OCI-M2 (cell line): ENCODE data around the gene ALPI.

Source experiments
- DNase-seq: peaks from one replicate; lab custom pipeline; 2025; ENCODE audit not compliant: unreplicated experiment; lab: John Stamatoyannopoulos, UW

Gene ALPI

DNA sequence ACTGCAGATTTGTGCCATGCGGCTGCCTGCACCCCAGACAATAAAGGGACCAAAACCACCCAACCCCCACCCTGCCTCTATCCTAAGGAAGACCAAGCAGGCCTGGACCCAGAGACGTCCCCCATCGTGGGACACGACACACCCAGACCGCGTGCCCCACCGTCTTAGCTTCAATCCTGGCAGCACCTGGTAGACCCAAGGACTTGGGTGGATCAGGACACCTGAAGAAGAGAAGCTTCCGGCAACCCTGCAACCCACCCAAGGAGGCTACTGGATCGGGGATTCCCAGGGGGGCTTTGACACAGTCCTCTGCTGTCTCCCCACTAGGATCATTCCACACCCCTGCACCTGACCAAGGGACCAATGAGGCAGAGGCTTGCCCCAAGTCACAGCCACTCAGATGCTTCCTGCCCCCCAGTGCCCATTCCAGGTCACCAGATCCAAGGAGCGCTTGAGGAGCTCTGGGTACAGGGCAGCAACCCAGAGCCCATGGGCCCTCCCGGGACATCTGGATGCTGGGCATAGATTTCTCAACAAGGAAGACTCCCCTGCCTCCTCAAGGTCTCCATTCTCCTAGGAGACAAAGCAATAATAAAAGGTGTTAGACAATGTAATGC lies 3.6 kb downstream of the ALPI start:
- DNase-seq: no peak

DNA sequence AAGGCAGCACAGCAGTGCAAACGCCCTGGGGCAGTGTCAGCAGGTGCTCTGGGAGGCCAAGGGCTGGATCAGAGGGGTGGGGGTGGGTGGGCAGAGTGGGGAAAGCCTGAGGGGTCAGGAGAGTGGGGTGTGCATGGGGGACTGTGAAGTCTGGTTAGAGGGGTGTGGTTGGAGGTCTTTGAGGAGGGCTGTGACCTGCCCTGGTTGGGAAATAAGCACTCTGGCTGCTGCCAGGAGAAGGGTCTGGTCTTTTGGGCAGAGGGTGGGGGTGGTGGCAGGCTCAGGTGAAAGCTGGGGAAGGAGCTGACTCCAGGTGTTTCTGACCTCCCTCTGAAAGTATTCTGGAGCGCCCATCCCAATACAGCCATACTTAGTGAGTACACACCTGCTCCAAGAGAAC lies 4.2 kb downstream of the ALPI start:
- no peak for DNase-seq

DNA sequence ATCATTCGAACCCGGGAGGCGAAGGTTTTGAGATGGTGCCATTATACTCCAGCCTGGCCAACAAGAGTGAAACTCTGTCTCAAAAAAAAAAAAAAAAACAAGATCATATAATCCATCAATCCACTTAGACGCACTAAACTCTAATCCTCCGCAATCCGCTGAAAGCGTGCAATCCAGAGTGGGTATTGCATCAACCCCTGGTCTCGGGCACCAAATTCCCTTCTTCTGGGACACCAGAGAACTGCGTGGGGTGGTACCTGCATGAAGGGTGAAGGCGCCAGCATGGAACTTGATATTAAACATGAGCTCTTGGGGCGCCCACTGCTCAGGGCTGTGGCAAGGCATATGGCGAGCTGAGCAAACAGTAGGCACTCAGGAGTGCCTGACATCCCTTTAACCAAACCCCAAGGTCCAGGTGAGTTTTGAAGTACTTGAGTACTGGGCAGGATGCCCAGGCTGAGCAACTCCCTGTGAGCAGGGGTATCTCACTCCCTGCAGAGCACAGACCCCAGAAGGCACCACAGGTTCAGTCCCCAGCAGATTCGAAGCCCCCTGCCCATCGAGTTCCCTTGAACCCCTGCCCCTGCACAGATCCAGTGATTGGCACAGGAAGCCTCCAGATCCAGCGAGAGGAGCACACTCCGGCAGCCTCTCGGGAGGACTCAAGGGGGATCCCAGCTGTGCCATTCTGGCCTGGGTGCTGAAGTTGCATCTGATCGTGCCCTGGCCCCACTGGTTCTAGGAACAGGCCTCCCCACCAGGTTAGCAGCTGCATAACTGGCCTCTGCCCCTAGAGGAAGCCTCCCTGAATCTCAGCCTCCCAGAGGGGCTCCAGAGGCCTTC lies 8.0 kb downstream of the ALPI start:
- no peak for DNase-seq

DNA sequence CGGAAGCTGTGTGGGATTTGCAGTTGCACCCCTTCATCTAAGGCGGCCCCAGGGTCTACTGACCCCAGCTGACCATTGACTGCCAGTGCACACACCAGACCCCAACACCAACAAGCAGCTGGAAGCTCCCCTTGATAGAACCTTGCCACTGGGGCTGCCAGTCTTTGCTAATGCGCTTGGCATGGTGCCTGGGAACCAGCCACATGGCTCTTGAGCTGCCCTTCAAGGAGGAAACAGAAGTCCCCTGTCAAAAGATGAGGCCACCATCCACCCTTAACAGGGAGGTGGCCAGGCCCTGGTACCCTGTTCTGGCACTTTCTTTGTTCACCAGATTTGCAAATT lies 8.6 kb downstream of the ALPI start:
- no peak for DNase-seq

DNA sequence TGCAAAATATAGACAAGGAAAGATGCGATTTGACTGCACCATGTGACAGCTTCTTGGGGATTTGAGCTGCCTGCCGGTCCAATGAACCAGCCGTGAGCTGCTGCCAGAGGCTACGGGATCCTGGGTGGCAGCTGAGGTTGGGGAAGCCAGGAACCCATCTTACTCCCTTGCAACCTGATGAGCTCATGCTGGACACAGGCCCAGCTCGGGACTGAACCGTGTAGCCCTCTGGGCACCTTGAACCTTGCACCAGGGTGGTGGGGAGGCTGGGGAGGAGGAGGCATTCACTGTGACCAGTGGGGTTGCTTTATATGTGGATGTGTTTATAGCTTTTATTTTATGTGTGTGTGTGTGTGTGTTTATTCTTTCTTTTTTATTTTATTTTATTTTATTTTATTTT lies 9.1 kb downstream of the ALPI start:
- DNase-seq: no peak

DNA sequence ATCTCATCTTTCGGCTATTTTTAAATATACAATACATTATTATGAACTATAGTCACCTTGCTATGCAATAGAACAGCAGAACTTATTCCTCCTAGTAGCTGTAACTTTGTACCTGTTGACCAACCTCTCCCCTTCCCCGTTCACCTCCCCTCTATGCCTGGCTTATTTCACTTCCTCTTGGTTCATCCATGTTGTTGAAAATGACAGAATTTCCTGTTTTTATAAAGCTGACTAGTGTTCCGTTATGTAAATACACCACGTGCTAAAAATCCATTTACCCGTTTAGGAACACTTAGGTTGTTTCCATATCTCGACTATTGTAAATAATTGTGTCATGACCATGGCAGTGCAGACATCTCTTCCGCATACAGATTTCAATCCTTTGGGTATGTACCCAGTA lies 10.3 kb downstream of the ALPI start:
- no peak for DNase-seq

DNA sequence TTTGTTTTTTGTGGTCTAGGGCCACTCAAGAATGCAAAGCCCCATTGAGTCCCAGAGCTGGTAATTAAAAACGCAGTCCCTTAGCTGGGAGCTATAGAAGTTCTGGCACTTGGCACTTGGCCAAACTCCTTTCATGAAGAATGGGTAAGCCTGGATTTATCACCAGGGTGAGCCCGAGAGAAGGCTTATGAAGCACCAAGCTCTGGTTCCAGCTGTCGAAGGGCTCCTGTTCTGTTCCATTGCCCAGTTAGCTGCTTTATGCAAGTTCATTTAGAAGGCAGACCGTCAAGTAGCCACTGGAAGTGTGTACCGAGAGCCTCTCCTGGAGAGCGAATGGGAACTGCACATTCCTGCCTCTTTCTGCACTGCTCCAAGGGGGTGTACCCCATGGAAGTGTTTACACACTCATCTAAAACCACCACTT lies 17.5 kb downstream of the ALPI start:
- no peak for DNase-seq

DNA sequence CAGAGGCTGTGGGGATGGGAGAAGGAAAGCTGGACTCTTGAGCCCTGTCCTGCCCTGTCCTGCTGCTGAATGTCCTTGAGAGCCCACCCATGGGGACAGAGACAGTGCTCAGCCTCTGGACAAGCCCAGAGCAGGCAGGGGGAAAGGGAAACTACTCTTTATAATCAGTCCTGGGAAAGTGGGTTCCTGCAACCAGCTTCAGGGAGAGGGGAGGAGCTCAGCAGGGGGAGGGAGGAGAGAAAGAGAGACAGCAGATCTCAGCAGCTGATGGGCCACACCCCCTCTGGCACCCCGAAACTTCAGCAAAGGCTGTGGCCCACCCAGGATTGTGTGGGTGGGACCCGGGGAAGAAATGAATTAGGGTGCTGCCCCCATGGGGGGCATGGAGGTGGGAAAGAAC lies 20.1 kb downstream of the ALPI start:
- DNase-seq: no peak

DNA sequence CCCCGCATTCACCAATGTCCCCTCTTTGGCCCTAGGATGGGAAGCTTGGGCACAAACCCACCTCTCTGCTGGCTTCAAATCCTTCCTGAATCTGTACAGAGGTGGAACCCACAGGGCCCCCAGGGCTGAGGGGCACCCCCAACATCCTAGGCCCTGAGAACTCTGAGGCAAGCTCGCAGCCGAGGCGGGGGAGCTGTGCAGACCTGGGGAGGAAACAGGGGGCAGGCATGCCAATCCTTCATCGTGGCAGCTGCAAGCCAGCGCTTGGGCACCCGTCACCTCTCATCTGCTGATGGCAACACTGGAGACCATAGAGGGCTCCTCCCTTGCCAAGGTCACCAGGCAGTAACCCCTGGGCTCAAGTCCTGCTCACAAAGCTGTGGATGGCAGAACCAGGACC lies 20.8 kb downstream of the ALPI start:
- no peak for DNase-seq

DNA sequence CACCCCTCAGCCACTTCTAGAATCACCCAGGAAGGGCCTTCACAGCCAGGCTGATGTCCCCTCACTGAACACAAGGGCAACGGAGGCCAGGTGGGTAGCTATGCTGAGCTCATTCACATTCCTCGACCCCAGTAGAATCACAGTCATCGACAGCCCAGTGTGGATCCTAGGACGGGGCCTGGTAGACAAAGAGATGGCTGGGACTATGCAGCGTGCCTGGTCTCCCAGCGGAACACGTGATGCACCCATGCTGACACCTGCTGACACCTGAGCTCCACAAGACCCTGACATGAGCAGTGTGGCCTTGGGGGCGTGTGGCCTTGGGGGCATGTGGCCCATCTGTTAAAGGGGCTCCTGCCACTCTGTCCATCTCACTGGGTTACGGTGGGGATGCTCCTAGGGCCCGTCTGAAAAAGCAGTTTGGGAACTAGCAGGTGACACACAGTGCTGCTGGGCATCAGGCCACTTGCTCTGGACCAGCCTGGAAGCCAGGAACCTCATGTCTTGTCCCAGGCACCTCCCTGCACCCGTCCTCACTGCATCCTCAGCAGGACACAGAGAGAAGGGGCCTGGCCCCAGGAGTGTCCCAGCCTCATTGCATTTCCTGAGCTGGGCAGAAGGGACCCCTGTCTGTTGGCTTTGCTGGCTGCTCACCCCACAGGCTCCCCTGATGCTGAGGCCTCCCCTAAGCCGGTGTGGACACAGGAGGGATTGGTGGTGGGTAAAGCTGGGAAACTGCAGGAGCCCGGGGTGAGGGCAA lies 22.0 kb downstream of the ALPI start:
- DNase-seq: no peak

DNA sequence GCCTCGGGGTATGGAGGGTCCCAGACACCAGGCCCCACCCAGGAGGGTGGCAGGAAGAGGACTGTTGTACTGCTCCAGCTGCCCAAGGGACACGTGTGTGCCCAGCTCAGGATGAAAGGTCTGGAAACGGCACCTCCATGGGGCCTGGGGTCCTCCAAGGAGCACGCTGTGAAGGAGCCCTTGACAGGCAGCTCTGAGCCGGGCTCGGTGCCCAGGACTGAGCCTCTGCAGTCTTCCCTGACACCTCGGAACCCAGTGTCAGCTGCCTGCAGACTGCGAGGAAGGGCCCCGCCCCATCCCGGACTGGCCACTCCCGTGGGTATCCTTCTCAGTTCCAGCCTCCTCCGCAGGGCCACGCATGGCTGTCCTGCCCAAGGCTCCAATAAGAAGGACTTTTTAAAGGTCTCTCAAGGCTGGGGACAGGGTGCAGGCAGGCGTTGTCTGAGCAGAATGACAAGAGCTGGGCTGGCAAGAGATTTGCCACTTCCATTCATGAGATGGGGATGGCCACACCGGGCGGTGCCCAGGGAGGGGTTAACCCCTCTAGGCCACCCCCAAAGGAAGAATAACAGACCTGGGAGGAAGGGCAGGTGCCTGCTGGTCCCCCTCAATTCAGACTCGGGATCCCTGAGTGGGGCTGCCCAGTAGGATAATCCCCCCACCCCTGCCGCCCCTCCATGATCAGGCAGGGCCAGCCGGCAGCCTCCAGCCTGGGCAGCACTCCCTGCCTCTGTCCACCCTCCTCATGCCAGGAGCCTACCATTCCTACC lies 22.8 kb downstream of the ALPI start:
- no peak for DNase-seq

DNA sequence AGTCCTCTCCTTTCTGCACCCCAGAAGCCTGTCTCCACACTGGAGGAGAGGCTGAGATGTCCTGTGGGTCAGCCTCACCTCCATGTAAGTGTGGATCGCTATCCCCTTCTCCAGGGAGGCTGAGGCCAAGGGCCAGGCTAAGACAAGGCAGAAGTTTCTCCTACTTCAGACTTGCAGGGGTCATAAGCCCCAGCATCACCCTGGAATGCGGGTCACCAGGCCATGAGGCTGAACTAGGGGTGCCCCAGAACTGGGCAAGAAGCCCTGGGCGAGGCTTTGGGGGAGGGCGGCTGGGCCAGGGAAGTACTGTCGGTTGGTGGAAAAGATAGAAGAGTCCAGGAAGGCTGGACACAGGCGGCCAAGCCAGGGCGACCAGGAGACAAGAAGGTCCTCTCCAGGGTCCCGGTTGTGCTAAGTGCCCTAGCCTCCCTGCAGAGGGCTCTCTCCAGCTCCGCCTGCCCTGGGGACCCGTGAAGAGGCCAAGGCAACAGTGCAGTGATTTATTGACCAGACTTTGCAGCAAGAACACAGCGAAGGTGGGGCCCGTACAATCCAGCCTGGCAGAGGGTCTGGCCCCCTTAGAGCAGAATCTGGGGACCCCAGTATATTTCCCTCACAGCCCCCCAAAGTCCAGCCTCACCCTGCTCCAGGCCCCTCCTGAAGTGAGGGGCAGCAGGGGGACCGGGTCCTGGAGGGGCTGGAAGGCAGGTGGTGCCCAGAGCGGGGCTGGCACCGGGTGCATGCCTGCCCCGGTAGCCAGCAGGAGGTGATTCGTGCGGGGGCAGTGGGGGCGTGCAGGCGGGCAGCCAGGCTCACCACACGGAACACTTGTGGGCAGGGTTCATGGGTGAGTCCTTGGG lies 23.6 kb downstream of the ALPI start:
- DNase-seq: no peak

DNA sequence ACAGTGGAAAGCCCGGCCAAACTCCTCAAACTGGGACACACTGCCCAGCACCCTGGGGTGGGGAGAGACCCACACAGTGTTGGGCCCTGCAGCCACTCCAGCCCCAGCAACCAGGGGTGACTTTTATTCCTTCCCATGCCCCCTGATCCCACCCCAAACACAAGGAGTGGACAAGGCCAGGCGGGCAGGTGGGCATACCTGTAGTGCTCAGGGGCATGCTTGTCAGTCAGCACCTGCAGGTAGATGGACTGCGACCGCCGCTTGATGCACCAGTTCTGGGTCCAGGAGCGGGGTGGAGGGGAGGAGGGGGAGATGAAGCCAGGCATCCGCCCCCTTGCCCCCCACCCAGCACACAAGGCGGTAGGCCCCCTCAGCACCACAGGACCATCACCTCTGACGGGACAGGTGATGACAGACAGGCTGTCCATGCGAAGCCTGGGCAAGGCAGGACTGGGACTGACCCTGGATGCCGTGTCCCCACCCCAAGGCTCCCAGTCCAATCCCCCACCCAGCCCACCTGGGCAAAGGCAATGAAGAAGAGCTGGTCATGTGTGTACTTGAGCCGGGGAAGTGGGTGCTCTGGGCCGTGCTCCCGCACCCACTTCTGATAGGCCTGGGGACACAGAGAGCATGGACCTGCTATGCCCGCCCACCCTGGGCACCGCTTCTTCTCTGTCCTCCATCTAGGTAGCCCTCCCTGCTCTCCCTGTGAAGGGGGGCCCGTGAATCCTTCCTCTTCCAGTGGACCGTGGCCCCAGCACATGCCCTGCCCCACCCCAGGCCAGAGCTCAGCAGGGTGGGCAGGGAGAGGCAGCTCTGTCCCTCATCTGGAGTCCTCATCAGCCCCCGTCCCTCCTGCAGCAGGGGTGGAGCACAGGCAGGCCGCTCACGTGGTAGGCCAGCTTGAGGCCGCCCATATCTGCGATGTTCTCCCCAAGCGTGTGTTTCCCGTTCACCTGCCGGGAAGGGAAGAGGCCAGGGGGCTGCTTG lies 24.5 kb downstream of the ALPI start:
- DNase-seq: no peak

DNA sequence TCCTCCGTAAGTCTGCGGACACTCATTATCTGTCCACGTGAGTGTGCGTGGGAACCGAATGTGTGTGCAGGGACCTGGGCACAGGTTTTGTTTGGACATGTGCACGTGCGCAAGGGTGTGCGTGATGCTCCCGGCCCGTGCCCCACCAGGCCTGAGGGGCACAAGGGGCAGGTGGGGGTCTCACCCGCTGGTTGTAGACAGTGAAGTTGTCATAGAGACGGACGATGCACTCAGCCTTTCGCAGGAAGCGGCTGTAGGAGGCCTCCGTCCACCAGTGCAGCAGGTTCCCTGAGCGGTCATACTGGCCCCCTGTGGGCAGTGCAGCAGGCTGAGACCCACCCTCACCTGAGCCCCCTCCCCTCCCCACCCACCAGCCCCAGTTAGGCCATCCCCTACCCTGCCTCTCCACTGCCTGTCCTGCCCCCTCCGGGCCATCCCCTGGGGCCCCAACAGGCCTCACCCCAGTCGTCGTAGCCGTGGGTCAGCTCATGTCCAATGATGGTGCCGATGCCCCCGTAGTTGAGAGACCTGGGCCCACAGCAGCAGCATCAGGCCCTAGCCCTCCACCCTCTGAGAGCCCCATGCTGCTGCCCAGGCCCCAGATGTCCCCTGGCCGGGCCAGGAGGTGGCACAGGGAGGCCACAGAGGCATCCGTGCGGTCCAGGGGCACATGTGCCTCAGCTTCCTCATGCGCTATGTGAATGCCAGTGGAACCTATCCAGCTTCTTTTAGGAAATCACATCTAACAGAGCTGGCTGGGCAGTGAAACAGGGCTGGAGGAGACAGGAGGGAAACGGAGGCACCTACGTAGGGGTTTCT lies 25.6 kb downstream of the ALPI start:
- no peak for DNase-seq

DNA sequence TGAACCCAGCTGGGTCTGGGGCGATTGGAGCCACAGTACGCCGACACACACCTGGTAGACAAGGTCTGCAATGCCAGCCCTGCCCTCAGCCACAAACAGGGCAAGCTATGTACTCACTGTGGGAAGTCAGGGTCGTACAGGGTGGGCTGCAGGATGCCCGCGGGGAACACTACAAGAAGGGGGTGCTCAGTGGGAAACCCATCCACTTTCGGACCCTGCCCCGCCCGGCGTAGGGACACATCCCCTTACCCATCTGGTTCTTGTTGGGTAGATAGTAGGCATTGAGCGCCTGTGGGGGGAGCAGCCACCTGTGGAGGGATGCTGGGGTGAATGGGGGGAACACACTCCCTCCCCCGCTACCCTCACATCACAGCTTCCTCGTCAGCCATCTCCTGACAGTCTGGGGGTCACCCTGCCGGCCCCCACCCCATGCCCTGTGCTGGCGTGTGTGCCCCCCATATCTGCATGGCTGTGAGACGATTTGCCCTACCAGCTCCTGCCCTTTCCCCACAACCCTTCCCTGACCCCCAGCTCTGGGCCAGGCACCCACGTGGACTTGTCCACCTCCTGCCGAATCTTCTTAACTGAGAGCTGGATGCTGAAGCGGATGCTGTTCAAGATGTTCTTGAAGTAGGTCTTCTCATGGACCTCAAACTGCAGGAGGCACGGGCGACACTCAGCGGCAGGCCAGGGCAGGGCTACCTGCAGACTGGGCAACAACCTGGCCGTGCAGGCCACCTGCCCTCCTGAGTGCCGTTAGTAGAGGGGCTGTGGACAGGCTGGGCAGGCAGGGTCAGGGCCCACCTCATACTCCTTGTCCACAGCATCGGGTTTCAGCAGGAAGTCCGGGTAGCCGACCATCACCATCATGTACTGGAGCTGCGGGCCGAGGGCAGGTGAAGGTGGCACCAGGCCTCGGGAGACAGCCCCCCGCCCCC lies 26.6 kb downstream of the ALPI start:
- no peak for DNase-seq

DNA sequence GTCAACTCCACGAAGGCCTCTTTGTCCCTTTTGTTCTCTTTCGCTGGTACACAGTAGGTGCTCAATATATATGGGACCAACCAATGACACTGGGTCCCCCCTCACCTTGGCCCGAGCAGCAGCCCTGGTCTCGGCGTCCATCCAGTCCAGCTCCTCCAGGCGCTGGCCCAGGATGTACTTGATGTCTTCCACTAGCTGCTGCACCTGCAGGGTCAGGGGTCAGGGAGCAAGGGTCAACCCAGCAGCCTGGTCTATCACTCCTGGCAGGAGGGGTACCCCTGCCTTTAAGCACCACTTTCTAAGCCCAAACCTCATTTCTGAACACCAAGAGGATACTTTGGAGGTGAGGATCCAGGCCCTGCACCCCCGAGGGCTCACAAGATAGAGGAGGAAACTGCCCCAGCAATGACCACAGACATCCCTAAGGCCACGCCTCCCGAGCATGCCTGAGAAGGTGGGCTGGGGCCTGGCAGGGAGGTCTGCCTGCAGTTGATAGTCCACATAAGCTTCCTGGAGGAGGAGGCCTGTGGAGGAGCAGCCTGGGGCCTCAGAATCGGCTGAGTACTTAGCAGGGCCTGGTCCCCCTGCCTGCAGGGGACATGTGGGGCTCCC lies 27.5 kb downstream of the ALPI start:
- DNase-seq: no peak
